Uterus (tissue), 2 donors: ENCODE results near the gene TNFAIP2.
A peak's percentile ranks its signal among the peaks of the same experiment; 100 is the strongest.

Experiments
- POLR2A ChIP-seq, 2 donors: fragments of 450-650 bp; IDR thresholded peaks; one replicate each; pipeline ENCODE4 v1.6.1; 2016; ENCODE audit warnings: antibody characterized with exemption in 2 of 2, mild to moderate bottlenecking in 1 of 2, moderate library complexity in 1 of 2
- TF ChIP-seq, protein P1 (sequence below), 4 experiments: fragments of 200-600 bp in 2 of 4; fragments of 450-650 bp in 2 of 4; sonication (generic) in 2 of 4; IDR thresholded peaks; one replicate each; pipeline ENCODE4 v1.5.1; 2016 to 2019; ENCODE audit warnings: antibody characterized with exemption in 4 of 4, mild to moderate bottlenecking in 2 of 4, moderate library complexity in 1 of 4

DNA sequence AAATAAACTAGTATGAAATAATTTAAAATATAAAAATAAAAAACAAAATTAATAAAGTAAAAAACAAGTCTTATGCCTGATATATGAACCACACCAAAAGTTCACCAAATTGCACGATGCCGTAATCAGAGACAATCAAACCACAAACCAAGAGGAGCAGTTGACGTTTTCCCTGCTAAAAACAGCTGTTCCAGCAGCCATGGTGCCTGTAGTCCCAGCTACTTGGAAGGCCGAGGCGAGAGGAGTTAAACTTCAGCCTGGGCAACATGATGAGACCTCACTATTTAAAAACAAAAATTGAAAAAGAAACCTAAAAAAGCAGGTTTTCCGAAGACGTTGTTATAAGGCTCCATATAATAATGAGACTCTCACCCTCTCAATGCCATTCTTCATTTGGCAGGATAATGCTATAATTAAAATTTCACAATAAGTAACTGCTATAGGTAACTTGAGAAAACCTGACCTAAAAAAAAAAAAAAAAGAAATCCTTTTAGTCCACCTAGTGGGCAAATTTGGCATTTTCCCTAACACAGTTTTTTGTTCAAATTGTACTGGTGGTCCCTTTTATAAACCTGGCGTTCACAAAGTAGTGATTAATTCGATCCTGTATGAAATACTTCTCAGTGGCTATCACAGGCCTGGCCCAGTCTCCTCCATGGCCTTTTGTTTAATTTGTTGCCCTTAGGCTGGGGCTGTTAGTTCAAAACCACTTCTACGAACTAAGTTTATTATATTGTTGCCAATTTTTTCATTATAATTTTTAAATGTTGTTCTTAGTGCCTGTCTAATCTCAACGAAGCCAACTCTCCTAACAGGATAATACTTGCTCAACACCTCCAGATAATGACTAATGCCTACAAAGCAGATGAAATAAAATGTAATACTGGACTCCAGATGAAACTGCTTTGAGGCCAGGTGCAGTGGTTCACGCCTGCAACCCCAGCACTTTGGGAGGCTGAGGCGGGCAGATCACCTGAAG lies 62.1 kb downstream of the TNFAIP2 start:
- TF ChIP-seq, protein P1, sequence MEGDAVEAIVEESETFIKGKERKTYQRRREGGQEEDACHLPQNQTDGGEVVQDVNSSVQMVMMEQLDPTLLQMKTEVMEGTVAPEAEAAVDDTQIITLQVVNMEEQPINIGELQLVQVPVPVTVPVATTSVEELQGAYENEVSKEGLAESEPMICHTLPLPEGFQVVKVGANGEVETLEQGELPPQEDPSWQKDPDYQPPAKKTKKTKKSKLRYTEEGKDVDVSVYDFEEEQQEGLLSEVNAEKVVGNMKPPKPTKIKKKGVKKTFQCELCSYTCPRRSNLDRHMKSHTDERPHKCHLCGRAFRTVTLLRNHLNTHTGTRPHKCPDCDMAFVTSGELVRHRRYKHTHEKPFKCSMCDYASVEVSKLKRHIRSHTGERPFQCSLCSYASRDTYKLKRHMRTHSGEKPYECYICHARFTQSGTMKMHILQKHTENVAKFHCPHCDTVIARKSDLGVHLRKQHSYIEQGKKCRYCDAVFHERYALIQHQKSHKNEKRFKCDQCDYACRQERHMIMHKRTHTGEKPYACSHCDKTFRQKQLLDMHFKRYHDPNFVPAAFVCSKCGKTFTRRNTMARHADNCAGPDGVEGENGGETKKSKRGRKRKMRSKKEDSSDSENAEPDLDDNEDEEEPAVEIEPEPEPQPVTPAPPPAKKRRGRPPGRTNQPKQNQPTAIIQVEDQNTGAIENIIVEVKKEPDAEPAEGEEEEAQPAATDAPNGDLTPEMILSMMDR (IDR thresholded peaks at IDR 0.05) = peak; percentile 57 to 66 (median 62)
- no peak for TF ChIP-seq POLR2A (IDR thresholded peaks at IDR 0.05)
